GM19043 (cell line): ENCODE data around the gene ARMC12.

Experiments used
- ATAC-seq: cut with Tn5 transposase; IDR thresholded peaks from one replicate; pipeline ENCODE4 v1.9.1; 2021; ENCODE audit warnings: low read depth; ENCODE audit not compliant: unreplicated experiment

Gene ARMC12

DNA sequence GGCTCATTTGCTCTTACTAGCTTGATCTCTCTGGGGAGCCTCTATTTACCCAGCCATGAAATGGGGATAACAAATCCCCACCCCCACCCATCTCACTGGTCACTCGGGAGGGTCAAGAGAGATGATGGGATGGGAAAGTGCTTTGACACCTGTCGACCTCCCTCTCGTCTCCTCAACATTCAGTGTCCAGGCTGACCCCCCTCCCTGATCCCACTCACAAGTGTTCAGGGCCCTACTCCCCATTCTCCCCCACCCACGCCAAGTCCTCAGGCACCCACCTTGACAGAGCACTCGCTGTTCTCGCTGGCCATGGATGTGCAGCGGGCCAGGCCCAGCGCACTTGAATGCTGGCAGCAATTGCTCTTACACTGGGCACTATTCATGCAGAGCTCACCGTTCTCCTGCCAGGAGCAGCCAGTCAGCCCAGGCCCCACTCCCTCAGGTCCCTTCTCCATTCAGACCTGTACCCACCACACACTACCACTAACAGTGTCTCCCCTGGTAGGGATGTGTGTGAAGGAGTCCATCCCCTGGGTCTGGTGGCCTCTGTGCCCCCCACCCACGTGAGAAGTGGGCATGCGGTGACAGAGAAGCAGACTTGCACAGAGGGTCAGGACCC, 58.7 kb downstream of the ARMC12 start:
- ATAC-seq, result no peak

- ATAC-seq, result no peak
Observed at GRCh38 chr6:35796236-35796635, 59.4 kb downstream of the ARMC12 start.

GRCh38 chr6:35797837-35798526, 61.1 kb downstream of the ARMC12 start:
- no peak for ATAC-seq
